B cell (primary cell): ENCODE measurements around the gene IPCEF1. TPM values are rescaled to one million over a fixed set of nuclear protein-coding genes. Genes with fewer than 3 reads are reported as not detected.
"Not testable (repeated sequence)": the region's sequence is repeated elsewhere in the genome, so short reads cannot be mapped to it uniquely, and the experiment has no call there.

Experiments
- ATAC-seq: fragments of 200-7000 bp; cut with Tn5 transposase; one replicate; pipeline ENCODE4 v1.10.0; 2021; ENCODE audit warnings: low read depth, mild to moderate bottlenecking, moderate number of reproducible peaks, moderate library complexity
- CTCF ChIA-PET: fragments of 350-600 bp; sonication (Branson Sonifier 250); formaldehyde crosslinking; loops from one replicate; lab custom pipeline; 2021; ENCODE audit warnings: antibody characterized with exemption, inconsistent platforms; lab: Charles Lee
- POLR2A ChIA-PET: fragments of 350-600 bp; sonication (Branson Sonifier 250); formaldehyde crosslinking; loops from one replicate; lab custom pipeline; 2021; ENCODE audit warnings: antibody characterized with exemption; lab: Charles Lee
- DNase-seq: peaks from one replicate; pipeline ENCODE4 v3.0.0; 2013
- H2AFZ ChIP-seq: 2 replicates; pipeline ENCODE4 v1.6.1; 2012; ENCODE audit warnings: mild to moderate bottlenecking, low read depth, low read length; ENCODE audit not compliant: insufficient read depth, poor library complexity, severe bottlenecking
- H3K27ac ChIP-seq, 2 donors: 1 replicate in 1 of 2; 2 replicates in 1 of 2; pipeline ENCODE4 v1.5.1; 2012 to 2013; ENCODE audit warnings: low read length in 2 of 2, mild to moderate bottlenecking in 2 of 2, moderate library complexity in 1 of 2
- H3K27me3 ChIP-seq, 4 experiments: fragments of 200-600 bp in 1 of 4; sonication (generic) in 1 of 4; replicated peaks in 1 of 4; 1 replicate in 2 of 4; 2 replicates in 2 of 4; pipeline versions ENCODE4 v1.6.1 to v1.7.0; 2013 to 2016; ENCODE audit warnings: low read length in 3 of 4, mild to moderate bottlenecking in 2 of 4, mixed read lengths in 1 of 4, moderate library complexity in 1 of 4; ENCODE audit not compliant: insufficient read depth in 4 of 4, control insufficient read depth in 3 of 4; ENCODE audit errors: control extremely low read depth in 1 of 4
- H3K36me3 ChIP-seq, 2 experiments: replicated peaks in 1 of 2; 1 replicate in 1 of 2; 2 replicates in 1 of 2; pipeline versions ENCODE4 v1.6.1 to v1.7.1; 2013; ENCODE audit warnings: low read length in 1 of 2; ENCODE audit not compliant: insufficient read depth in 2 of 2, control insufficient read depth in 1 of 2; ENCODE audit errors: control extremely low read depth in 1 of 2, extremely low read depth in 1 of 2
- H3K4me1 ChIP-seq, 2 donors: fragments of 200-600 bp in 1 of 2; sonication (generic) in 1 of 2; 1 replicate in 1 of 2; 2 replicates in 1 of 2; pipeline versions ENCODE4 v1.5.1 to v1.6.1; 2013 to 2017; ENCODE audit warnings: low read length in 2 of 2; ENCODE audit not compliant: control insufficient read depth in 2 of 2, insufficient read depth in 2 of 2
- H3K4me2 ChIP-seq: replicated peaks from 2 replicates; pipeline ENCODE3; 2012; ENCODE audit warnings: mild to moderate bottlenecking, low read depth, low read length; ENCODE audit not compliant: poor library complexity, severe bottlenecking
- H3K4me3 ChIP-seq, 5 experiments: fragments of 200-600 bp in 1 of 5; sonication (generic) in 1 of 5; 1 replicate in 3 of 5; 2 replicates in 2 of 5; pipeline versions ENCODE4 v1.5.1 to v1.7.0; 2011 to 2016; ENCODE audit warnings: low read length in 4 of 5, mild to moderate bottlenecking in 4 of 5, low read depth in 2 of 5, control low read depth in 1 of 5, moderate library complexity in 1 of 5; ENCODE audit not compliant: insufficient read depth in 1 of 5; ENCODE audit errors: control extremely low read depth in 1 of 5, extremely low read depth in 1 of 5
- H3K79me2 ChIP-seq: fragments of 200-600 bp; sonication (generic); one replicate; pipeline ENCODE4 v1.6.0; 2016; ENCODE audit warnings: low read length; ENCODE audit not compliant: control insufficient read depth, insufficient read depth
- H3K9ac ChIP-seq: fragments of 200-600 bp; sonication (generic); 2 replicates; pipeline ENCODE4 v1.6.1; 2017; ENCODE audit warnings: mild to moderate bottlenecking, low read length, moderate library complexity
- H3K9me3 ChIP-seq, 3 donors: one replicate each; pipeline versions ENCODE4 v1.6.1 to v1.7.1; 2013; ENCODE audit warnings: low read length in 2 of 3; ENCODE audit not compliant: control insufficient read depth in 2 of 3, insufficient read depth in 1 of 3; ENCODE audit errors: control extremely low read depth in 1 of 3
- H4K20me1 ChIP-seq: 2 replicates; pipeline ENCODE4 v1.6.0; 2012; ENCODE audit warnings: mild to moderate bottlenecking, low read length; ENCODE audit not compliant: insufficient read depth, control insufficient read depth, poor library complexity, severe bottlenecking
- H3K27ac Mint-ChIP-seq: one replicate; pipeline ENCODE4 v1.8.0; 2021; ENCODE audit warnings: mixed read lengths
- H3K27me3 Mint-ChIP-seq: one replicate; pipeline ENCODE4 v1.8.0; 2021; ENCODE audit warnings: mixed read lengths
- H3K4me1 Mint-ChIP-seq: one replicate; pipeline ENCODE4 v1.8.0; 2021; ENCODE audit warnings: mixed read lengths
- H3K4me3 Mint-ChIP-seq: one replicate; pipeline ENCODE4 v1.8.0; 2021; ENCODE audit warnings: mixed read lengths
- H3K9me3 Mint-ChIP-seq: one replicate; pipeline ENCODE4 v1.8.0; 2022; ENCODE audit warnings: mixed read lengths; ENCODE audit not compliant: insufficient read depth
- CTCF ChIP-seq: fragments of 200-600 bp; IDR thresholded peaks from one replicate; pipeline ENCODE4 v1.8.0; 2022; ENCODE audit warnings: antibody characterized with exemption, mild to moderate bottlenecking
- EZH2 ChIP-seq: IDR thresholded peaks from 2 replicates; pipeline ENCODE4 v1.6.1; 2012; ENCODE audit warnings: borderline replicate concordance, low read depth, mild to moderate bottlenecking, moderate library complexity, low read length; ENCODE audit not compliant: insufficient read depth, poor library complexity, severe bottlenecking
- WGBS: methylation state at CpG from one replicate; pipeline ENCODE4 v1.1.5; 2013; ENCODE audit warnings: missing lambda C conversion rate; ENCODE audit not compliant: insufficient coverage; 5-methylcytosine and 5-hydroxymethylcytosine counted together
- intact Hi-C: fragments of 100-400 bp; cut with micrococcal nuclease; formaldehyde crosslinking; loops from one replicate; pipeline ENCODE4 v1.10.0; 2022
- polyA plus RNA-seq: library from polyadenylated mRNA; depleted of rRNA; stranded (reverse); fragments of >200 nt; gene quantifications from 2 replicates; pipeline ENCODE4 v1.2.3, GENCODE V29; 2012
- total RNA-seq, 2 donors: library from RNA; stranded (reverse); fragments of 120-200 nt in 1 of 2; gene quantifications; 1 replicate in 1 of 2; 2 replicates in 1 of 2; pipeline versions ENCODE4 v1.2.3 to v1.2.4, GENCODE V29; 2013 to 2022

Gene IPCEF1
- total and polyA plus RNA-seq, 2 donors (not counting 1 experiment from before 2014, with no cell fraction given): 0.22 to 0.94 TPM

GRCh38 chr6:154331750-154332149 lies 24.9 kb downstream of the IPCEF1 start:
- Mint-ChIP-seq H3K27me3 (no peaks in the 10 kb centered on the region), H3K4me1 (peaks cover 4% of the 10 kb centered on the region), H3K4me3 (no peak overlapping the region), H3K9me3 (no peaks in the 10 kb centered on the region), H3K27ac (no peak overlapping the region)
- H3K4me3 ChIP-seq: no peak overlapping the region
- H3K9ac ChIP-seq: no peak overlapping the region
- H3K27ac ChIP-seq: no peak overlapping the region
- H2AFZ ChIP-seq: no peak overlapping the region
- ATAC-seq (no peak), DNase-seq (no peak)
- H3K4me1 ChIP-seq: no peaks in the 10 kb centered on the region
- H3K79me2 ChIP-seq: no peaks in the 10 kb centered on the region
- no peak overlapping the region for H3K4me2 ChIP-seq
- TF ChIP-seq EZH2: no peak
- TF ChIP-seq CTCF: no peak
- peaks cover 0 to 2% (median 0%) of the 10 kb centered on the region in 3 donors for H3K9me3 ChIP-seq
- H3K27me3 ChIP-seq: no peaks in the 10 kb centered on the region
- intact Hi-C loops: no loop called here
- CTCF ChIA-PET: no interaction called here
- no peaks in the 10 kb centered on the region for H4K20me1 ChIP-seq
- POLR2A ChIA-PET: no interaction called here
- H3K36me3 ChIP-seq: no peaks in the 10 kb centered on the region
- 100% methylated on average over 2 of the region's 2 CpGs for WGBS

- WGBS: 74% methylated on average over 4 of the region's 10 CpGs
- Histone ChIP-seq H3K79me2 (no peaks in the 10 kb centered on the region), H3K4me1 (no peaks in the 10 kb centered on the region), H3K36me3 (no peaks in the 10 kb centered on the region), H4K20me1 (no peaks in the 10 kb centered on the region), H3K9ac (no peak overlapping the region), H3K27ac (no peak overlapping the region), H3K4me2 (peak overlapping the region; percentile 12), H3K27me3 (no peaks in the 10 kb centered on the region), H2AFZ (no peak overlapping the region), H3K9me3 (peaks cover 0 to 2% (median 0%) of the 10 kb centered on the region in 3 donors), H3K4me3 (no peak overlapping the region)
- ATAC-seq: no peak
- Mint-ChIP-seq H3K4me1 (peaks cover 4% of the 10 kb centered on the region), H3K27ac (no peak overlapping the region), H3K9me3 (no peaks in the 10 kb centered on the region), H3K27me3 (no peaks in the 10 kb centered on the region), H3K4me3 (peak overlapping the region; percentile 56)
- TF ChIP-seq EZH2 (no peak), CTCF (no peak)
- intact Hi-C loops: no loop called here
- DNase-seq: no peak
- ChIA-PET POLR2A (no interaction called here), CTCF (no interaction called here)
These were observed 27.0 kb downstream of the IPCEF1 start for GRCh38 chr6:154329350-154330170.

- H3K36me3 ChIP-seq, H3K27me3 Mint-ChIP-seq, H3K4me1 ChIP-seq, H3K27me3 ChIP-seq, H3K79me2 ChIP-seq, H4K20me1 ChIP-seq, H3K4me3 Mint-ChIP-seq, H3K9me3 Mint-ChIP-seq, H3K27ac ChIP-seq, DNase-seq, H3K4me1 Mint-ChIP-seq, H3K27ac Mint-ChIP-seq, POLR2A ChIA-PET, H2AFZ ChIP-seq, CTCF ChIA-PET, H3K9me3 ChIP-seq, H3K4me3 ChIP-seq, H3K9ac ChIP-seq, ATAC-seq, intact Hi-C loops, H3K4me2 ChIP-seq: not testable (repeated sequence)
- WGBS: no CpG with 5 or more reads among the region's 1 CpG
These were observed 29.3 kb downstream of the IPCEF1 start for GRCh38 chr6:154327313-154327712.
